Esophagus squamous epithelium (tissue), 4 donors: Measurements from ENCODE around the gene TPO.

ENCODE experiments used
- POLR2A ChIP-seq, 4 donors: fragments of 450-650 bp; IDR thresholded peaks; one replicate each; pipeline ENCODE4 v1.6.1; 2017; ENCODE audit warnings: antibody characterized with exemption in 4 of 4, mild to moderate bottlenecking in 4 of 4, moderate library complexity in 3 of 4
- TF ChIP-seq, protein P1 (sequence below), 6 experiments: fragments of 450-650 bp in 4 of 6; fragments of 200-600 bp in 2 of 6; sonication (generic) in 2 of 6; IDR thresholded peaks; one replicate each; pipeline ENCODE4 v1.5.1; 2016 to 2019; ENCODE audit warnings: antibody characterized with exemption in 6 of 6, mild to moderate bottlenecking in 4 of 6, moderate library complexity in 4 of 6

DNA sequence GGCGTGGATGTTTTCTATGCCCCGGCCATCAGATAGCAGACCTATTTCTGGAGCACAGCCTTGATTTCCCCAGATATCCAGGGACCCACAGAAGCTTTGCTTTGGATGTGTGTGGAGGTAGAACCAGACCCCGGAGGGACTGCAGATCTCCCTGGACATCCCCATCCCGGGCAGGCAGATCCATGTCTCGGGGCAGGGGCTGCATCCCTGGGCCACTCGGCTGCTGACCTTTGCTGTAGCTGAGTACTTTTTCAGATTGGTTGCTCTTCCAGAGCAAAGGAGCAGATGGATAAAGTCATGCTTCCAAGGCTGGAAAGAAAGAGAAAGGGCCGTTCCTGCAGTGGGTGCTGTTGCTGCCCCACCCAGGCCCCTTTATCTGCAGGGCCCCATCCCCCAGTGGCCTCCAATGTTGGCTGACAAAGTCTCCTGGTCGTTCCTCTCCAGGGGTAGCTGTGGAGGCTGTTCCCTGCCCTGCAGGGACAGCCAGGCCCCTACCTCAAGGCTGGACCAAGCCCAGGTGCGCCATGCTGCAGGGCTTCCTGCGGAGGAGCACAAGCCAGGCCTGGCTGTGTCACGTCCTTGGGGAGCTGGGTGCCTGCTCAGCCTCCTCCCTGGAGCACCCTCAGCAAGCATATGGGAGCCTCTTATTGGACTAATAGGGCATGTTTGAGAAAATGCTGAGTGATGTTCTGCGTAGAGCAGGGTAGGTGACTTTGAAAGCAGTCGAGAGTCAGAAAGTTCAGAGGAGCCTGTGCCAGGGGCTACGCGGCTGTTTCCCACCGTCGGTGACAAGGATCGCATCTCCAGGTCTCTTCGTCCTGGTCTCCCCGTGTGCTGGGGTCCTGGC, 68.4 kb downstream of the TPO start:
- TF ChIP-seq, protein P1, sequence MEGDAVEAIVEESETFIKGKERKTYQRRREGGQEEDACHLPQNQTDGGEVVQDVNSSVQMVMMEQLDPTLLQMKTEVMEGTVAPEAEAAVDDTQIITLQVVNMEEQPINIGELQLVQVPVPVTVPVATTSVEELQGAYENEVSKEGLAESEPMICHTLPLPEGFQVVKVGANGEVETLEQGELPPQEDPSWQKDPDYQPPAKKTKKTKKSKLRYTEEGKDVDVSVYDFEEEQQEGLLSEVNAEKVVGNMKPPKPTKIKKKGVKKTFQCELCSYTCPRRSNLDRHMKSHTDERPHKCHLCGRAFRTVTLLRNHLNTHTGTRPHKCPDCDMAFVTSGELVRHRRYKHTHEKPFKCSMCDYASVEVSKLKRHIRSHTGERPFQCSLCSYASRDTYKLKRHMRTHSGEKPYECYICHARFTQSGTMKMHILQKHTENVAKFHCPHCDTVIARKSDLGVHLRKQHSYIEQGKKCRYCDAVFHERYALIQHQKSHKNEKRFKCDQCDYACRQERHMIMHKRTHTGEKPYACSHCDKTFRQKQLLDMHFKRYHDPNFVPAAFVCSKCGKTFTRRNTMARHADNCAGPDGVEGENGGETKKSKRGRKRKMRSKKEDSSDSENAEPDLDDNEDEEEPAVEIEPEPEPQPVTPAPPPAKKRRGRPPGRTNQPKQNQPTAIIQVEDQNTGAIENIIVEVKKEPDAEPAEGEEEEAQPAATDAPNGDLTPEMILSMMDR (IDR thresholded peaks at IDR 0.05), result no peak
- no peak for TF ChIP-seq POLR2A (IDR thresholded peaks at IDR 0.05)
